Cardiac fibroblast (primary cell): ENCODE measurements around the gene KCTD15.
A peak's percentile ranks its signal among the peaks of the same experiment; 100 is the strongest.

Experiments
- DNase-seq, 2 donors: peaks; one replicate each; pipeline versions ENCODE4 v3.0.0 to v3.0.0-alpha.2; 2010; ENCODE audit warnings: low read depth in 2 of 2
- H3K4me3 ChIP-seq, 2 donors: replicated peaks in 1 of 2; 1 replicate in 1 of 2; 2 replicates in 1 of 2; pipeline ENCODE4 v1.5.1; 2011; ENCODE audit warnings: low read depth in 2 of 2, low read length in 2 of 2, mild to moderate bottlenecking in 2 of 2, moderate library complexity in 1 of 2
- CTCF ChIP-seq: IDR thresholded peaks from one replicate; pipeline ENCODE4 v1.5.1; 2011; ENCODE audit warnings: low read depth, mild to moderate bottlenecking, low read length, inconsistent platforms

The KCTD15 gene, protein sequence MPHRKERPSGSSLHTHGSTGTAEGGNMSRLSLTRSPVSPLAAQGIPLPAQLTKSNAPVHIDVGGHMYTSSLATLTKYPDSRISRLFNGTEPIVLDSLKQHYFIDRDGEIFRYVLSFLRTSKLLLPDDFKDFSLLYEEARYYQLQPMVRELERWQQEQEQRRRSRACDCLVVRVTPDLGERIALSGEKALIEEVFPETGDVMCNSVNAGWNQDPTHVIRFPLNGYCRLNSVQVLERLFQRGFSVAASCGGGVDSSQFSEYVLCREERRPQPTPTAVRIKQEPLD

GRCh38 chr19:33796164-33796875 is at the start of gene KCTD15:
KCTD15 (plus strand) TSS chr19:33796870; CDS start chr19:33800455, 3,585 bp downstream.
- TF ChIP-seq CTCF = no peak
- DNase-seq = peak; percentile 58 to 70
- H3K4me3 ChIP-seq = peak within 1 kb of the TSS; percentile 68 to 79

DNA sequence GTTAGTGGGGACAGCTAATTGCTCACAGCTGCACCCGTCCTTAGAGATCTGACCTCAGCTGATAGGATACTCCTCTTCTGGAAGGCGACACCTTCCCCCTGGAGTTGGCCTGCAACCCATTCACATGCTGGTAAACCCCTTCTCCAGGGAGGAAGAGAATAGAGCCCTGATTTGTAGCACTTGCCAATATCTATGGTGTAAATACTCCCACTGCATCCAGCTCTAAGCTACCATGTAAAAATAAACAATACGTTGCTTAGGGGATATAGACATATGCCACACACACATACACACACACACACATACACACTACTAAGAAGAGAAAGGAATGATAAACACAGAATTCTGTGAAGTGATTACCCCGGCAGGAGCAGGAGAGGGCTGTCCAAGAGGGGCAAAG is 49.4 kb upstream of the KCTD15 start:
- DNase-seq = no peak
- TF ChIP-seq CTCF = no peak
- H3K4me3 ChIP-seq = no peak overlapping the region

GRCh38 chr19:33748231-33748630 is 48.4 kb upstream of the KCTD15 start:
- no peak for DNase-seq
- no peak overlapping the region for H3K4me3 ChIP-seq
- no peak for TF ChIP-seq CTCF

- no peak for DNase-seq
- TF ChIP-seq CTCF = no peak
- H3K4me3 ChIP-seq = no peak overlapping the region
Measured at GRCh38 chr19:33749016-33749415, 47.7 kb upstream of the KCTD15 start.

DNA sequence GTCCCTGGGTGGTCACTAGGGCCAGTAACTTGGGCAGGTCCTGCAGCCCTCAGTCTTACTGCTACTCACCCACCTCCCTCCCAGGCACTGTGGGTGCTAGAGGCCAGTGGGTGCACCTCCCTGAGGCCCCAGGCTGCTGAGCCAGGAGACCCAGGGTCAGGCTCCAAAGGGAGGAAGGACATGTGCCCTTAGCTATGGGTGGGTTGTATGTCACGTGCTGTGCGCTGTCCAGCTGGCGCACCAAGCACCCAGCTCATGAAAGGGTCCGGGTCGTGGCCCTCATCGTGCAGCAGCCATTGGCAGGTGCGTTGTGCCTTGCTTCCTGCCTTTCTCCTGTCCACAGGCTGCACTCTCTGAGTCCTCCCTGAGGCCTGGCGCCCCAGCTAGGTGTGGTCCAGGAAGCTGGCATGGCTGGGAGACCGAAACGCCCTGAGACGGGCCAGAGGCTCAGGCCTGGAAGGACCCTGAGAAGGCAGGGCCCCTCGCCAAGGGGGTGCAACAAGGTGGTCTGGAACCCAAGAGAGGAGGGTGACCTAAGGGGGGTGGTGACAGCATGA is 47.0 kb upstream of the KCTD15 start:
- H3K4me3 ChIP-seq = no peak overlapping the region
- no peak for TF ChIP-seq CTCF
- DNase-seq = no peak

DNA sequence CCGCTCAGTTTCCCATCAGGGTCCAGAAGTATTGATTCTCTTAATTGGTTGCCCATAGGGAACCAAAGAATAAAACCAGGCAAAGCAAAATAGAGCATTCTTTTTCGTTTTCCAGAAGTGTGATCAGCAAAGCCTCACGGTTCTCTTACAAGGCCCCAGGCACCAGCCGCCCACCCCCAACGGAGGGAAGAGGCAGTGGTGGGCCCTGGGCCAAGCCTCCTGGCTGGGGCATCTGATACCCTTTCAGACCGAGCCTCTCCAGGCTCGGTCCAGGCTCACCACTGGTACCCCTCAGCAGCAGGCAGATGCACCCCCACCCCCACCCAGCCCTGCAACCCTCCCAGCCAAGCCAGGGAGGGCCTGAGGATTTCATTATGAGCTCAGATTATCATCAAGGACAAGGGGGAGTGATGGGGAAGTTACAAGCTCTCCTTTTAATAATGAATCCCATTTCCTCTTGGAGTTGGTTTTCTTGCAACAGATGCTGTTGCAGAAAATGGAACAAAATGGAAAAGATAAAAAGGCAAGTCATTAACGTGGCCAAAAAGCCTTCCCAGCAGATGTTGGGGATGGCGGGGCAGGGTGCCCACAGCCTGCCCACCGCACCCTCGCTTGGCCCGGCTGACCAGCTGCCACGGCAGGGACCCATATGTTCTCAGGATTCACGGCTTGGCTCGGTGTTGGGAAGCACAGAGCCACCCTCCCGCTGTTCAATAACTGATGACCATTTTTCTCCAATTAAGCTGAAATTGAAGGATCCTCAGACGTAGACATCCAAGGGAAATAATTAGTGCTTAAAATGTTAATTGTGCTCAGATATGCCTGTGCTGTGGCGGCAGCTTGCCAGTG is 45.9 kb upstream of the KCTD15 start:
- DNase-seq = no peak
- TF ChIP-seq CTCF = no peak
- H3K4me3 ChIP-seq = no peak overlapping the region
